ENCODE measurements around the gene DOCK4.

The DOCK4 gene

DNA sequence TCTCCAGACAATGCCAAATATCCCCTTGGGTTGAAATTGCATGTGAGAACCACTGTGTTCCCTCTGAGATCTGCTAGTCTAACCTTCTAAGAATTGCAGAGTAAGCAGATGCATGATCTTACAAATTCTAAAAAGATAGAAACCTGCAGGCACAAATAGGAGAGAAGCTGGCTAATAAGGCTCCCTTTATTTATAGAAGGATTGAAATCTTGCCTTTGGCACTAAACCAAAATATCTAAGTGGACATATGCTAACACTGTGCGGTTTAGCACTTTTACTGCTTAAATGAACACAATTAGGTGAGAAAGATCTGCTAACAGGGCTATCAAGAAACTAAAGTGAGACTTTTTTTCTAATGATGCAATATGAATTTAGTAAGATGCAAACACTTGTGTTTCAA lies 225.5 kb downstream of the DOCK4 start:
- TF ChIP-seq, protein P1, sequence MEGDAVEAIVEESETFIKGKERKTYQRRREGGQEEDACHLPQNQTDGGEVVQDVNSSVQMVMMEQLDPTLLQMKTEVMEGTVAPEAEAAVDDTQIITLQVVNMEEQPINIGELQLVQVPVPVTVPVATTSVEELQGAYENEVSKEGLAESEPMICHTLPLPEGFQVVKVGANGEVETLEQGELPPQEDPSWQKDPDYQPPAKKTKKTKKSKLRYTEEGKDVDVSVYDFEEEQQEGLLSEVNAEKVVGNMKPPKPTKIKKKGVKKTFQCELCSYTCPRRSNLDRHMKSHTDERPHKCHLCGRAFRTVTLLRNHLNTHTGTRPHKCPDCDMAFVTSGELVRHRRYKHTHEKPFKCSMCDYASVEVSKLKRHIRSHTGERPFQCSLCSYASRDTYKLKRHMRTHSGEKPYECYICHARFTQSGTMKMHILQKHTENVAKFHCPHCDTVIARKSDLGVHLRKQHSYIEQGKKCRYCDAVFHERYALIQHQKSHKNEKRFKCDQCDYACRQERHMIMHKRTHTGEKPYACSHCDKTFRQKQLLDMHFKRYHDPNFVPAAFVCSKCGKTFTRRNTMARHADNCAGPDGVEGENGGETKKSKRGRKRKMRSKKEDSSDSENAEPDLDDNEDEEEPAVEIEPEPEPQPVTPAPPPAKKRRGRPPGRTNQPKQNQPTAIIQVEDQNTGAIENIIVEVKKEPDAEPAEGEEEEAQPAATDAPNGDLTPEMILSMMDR (IDR thresholded peaks at IDR 0.05; ENCODE audit: extremely low read depth, missing control alignments): no peak
- DNase-seq (ENCODE audit: low spot score): no peak

DNA sequence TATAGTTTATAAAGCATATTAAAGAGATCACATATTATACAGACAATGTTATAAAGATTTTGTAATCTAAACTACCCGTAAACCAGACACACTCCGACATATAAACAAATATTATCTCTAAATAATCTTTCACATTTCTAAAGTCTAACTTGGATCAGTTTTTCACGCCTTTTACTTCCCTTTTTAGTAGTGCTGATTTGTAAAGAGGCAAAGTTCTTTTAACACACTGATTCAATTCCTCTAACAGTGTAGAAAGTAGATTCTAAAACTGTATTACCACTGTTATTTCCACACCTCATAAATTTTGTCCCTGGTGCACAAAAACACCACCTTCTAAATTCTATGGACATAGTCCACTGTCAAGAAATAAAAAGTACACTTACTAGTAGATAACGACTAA lies 230.9 kb downstream of the DOCK4 start:
- TF ChIP-seq, protein P1 (IDR thresholded peaks at IDR 0.05; ENCODE audit: extremely low read depth, missing control alignments): no peak
- no peak for DNase-seq (ENCODE audit: low spot score)

DNA sequence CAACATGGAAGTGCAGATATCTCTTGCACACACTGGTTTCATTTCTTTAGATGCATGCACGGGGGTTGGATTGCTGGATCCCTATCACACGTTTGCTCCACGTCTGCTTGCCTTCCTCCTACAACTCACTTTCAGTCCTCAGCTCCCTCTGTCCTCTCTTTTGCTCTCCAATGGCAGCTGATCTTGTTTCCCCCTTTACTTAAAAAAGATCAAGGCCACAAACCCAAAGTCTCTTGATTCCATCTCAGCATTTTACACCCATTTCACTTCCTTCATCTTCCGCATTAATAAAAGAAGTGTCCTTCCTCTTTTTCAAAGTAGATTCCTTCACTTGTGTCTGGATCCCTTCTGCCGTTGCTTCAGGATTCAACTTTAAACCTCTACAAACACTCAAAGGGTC lies 245.2 kb downstream of the DOCK4 start:
- TF ChIP-seq, protein P1 (IDR thresholded peaks at IDR 0.05; ENCODE audit: extremely low read depth, missing control alignments): no peak
- DNase-seq (ENCODE audit: low spot score): no peak

DNA sequence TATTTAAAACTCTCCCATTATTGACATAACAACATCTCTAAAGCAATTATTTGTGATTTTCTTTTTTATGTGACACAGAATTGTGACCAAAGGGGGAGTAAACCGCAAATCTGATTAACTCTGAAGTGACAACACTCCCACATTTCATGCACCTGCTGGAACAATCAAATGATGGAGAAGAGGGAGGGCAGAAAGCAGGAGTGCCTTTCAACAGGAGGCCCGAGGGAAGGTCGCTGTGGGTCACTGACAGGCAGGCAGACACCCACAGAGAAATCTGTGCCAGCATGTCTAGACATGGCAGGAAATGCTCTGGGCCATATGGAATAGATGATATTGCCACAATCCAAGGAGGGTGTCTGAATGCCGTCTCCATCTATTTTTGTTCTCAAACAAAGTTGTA lies 247.3 kb downstream of the DOCK4 start:
- DNase-seq (ENCODE audit: low spot score): no peak
- TF ChIP-seq, protein P1 (IDR thresholded peaks at IDR 0.05; ENCODE audit: extremely low read depth, missing control alignments): no peak

DNA sequence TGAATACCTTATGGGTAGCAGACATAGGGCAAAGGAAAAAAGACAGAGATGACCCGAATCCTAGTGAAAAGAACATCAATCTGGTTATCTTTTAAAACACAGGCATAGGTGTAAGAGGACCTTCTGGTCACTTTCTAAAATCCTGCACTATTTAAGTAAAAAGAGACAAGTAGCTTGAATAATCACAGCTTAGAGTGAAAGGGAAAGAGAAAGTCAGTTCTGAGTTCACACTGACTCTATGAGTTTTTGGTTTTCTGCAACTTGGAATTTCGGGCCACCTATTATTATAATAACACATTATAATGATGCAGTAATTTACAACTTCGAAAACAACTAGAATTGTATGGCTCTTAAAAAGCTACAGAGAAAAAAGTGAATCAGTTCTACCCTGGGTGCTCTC lies 247.8 kb downstream of the DOCK4 start:
- TF ChIP-seq, protein P1 (IDR thresholded peaks at IDR 0.05; ENCODE audit: extremely low read depth, missing control alignments): no peak
- no peak for DNase-seq (ENCODE audit: low spot score)

DNA sequence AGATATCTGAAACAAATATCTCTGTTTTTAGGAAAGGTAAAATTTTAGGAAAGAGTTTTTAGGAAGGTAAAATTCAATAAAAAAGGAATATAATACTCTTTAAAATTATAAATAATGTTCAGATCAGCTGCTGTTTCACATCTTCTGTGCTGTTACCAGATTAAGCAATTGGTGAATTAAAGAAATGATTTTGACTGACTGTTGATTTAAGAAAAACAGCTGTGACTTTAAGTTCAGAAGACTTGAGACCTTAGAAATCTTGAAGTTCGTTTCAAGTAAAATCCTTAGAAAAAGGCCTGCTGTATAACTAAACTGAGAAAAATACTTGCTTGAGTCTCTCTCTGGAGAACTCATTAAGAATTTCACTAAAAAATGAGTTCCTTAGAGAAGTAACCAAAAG lies 250.6 kb downstream of the DOCK4 start:
- TF ChIP-seq, protein P1 (IDR thresholded peaks at IDR 0.05; ENCODE audit: extremely low read depth, missing control alignments): no peak
- DNase-seq (ENCODE audit: low spot score): no peak

DNA sequence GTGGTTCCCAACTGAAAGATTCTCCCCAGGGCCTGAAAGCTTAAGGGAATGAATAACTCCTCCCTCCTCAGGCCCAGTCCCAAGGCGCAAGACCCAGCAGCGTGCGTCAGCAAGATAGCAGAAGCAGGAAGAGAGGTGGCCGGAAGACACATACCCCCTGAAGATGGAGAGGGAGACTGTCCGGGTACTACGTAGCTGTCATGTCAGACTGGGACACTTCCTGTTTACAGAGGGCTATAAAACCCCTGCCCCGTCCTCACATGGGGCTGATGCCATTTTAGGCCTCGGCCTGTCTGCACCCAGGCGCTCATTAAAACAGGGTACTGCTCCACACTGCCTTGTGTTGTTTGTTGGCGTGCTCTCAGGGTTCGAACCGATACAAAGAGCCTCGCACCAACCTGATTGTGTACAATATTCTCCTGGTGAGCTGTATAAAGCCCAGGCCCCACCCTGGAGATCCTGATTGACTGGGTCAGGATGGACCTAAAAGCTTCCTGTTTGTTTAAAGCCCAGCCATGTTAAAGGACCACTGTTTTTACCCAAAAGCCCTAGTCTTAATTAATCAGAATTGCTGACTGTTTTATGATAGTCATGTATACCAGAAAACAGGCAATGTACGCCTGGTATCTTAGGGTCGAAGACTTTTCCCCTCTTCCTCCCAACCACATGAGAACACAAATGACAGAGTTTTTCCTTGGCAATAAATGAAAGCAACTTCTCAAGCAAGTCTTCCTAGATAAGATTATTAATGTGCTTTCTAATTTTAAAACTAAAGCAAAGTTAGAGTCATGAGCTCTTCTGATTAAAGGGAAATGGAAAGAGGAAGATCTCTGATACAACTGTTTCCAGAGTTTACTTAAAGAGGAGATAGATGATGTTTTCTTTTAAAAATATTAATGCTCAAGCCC lies 251.5 kb downstream of the DOCK4 start:
- TF ChIP-seq, protein P1 (IDR thresholded peaks at IDR 0.05; ENCODE audit: extremely low read depth, missing control alignments): no peak
- no peak for DNase-seq (ENCODE audit: low spot score)
